Ovary (tissue), 9 donors: ENCODE results near the gene CELF2. TPM values are rescaled to one million over a fixed set of nuclear protein-coding genes. Genes with fewer than 3 reads are reported as not detected.

Source experiments
- DNase-seq, 5 donors: peaks; one replicate each; pipeline ENCODE4 v3.0.0-alpha.2; 2019 to 2020
- H3K27ac ChIP-seq, 2 donors: fragments of 200-600 bp; one replicate each; pipeline versions ENCODE4 v1.5.1 to v1.8.0; 2019 to 2022
- H3K27me3 ChIP-seq: fragments of 200-600 bp; one replicate; pipeline ENCODE4 v1.8.0; 2022
- H3K36me3 ChIP-seq: fragments of 200-600 bp; sonication (generic); one replicate; pipeline ENCODE4 v1.5.1; 2019
- H3K4me1 ChIP-seq: one replicate; pipeline ENCODE4 v1.8.1; 2013; ENCODE audit warnings: mild to moderate bottlenecking, moderate library complexity; ENCODE audit not compliant: insufficient read depth
- H3K4me3 ChIP-seq: fragments of 200-600 bp; sonication (generic); one replicate; pipeline ENCODE4 v1.5.1; 2017
- H3K9me3 ChIP-seq, 2 donors: fragments of 200-600 bp in 1 of 2; sonication (generic) in 1 of 2; one replicate each; pipeline versions ENCODE4 v1.5.1 to v1.8.1; 2013 to 2019; ENCODE audit warnings: mild to moderate bottlenecking in 1 of 2, moderate library complexity in 1 of 2
- CTCF ChIP-seq, 3 donors: fragments of 450-650 bp in 2 of 3; fragments of 200-600 bp in 1 of 3; IDR thresholded peaks; one replicate each; pipeline versions ENCODE4 v1.5.1 to v1.8.0; 2016 to 2022; ENCODE audit warnings: antibody characterized with exemption in 3 of 3, mild to moderate bottlenecking in 1 of 3
- EP300 ChIP-seq: sonication (generic); formaldehyde crosslinking; IDR thresholded peaks from one replicate; pipeline ENCODE4 v1.6.1; 2017; ENCODE audit warnings: antibody characterized with exemption
- POLR2A ChIP-seq: fragments of 450-650 bp; IDR thresholded peaks from one replicate; pipeline ENCODE4 v1.6.1; 2017; ENCODE audit warnings: antibody characterized with exemption, mild to moderate bottlenecking, moderate library complexity
- WGBS, 3 donors: extraction: QIAGEN DNeasy Blood & Tissue Kit in 1 of 3; methylation state at CpG; one replicate each; pipeline versions ENCODE4 v1.1.5 to v1.1.7; 2013 to 2017; 5-methylcytosine and 5-hydroxymethylcytosine counted together
- intact Hi-C, 4 donors: fragments of 100-400 bp; cut with DNase I; formaldehyde crosslinking; loops; one replicate each; pipeline versions ENCODE4 v1.11.0 to v1.15.1; 2022 to 2023
- polyA plus RNA-seq, 2 donors: library from polyadenylated mRNA; stranded (reverse); fragments of 200-250 nt in 1 of 2; fragments of 350-450 nt in 1 of 2; fragmentation: Illumina TruSeq in 1 of 2; extraction: RNeasy Lipid Tissue Mini Kit (QIAGEN cat#74804) in 1 of 2; gene quantifications; one replicate each; pipeline ENCODE4 v1.2.3, GENCODE V29; 2013 to 2014
- total RNA-seq, 7 donors: library from RNA; depleted of rRNA in 2 of 7; stranded (reverse); fragments of >200 nt in 2 of 7; fragmentation: NEBNext Ultra II Directional in 3 of 7; extraction: Animal tissue kit (Norgen Biotek cat#: 25700) in 3 of 7; gene quantifications; one replicate each; pipeline versions ENCODE4 v1.1.0 to v1.2.4, GENCODE V29; 2016 to 2023
- donor health status: DM: no; HTN: no; CAD: no; lungs with moderate emphysema.
- donor health status: DM: no; HTN: no; CAD: no.
- donor health status: Bipolar disorder and iron deficiency.
- donor health status: DM: yes; HTN: yes; CAD: no.
- donor health status: DM: no; HTN: no; CAD: no.
- donor health status: DM: yes; HTN: yes; CAD: no.

Gene CELF2
- total and polyA plus RNA-seq, 9 donors: 38.8 to 107 (median 69.0) TPM

GRCh38 chr10:11301571-11302111 is 284.0 kb downstream of the CELF2 start:
- Histone ChIP-seq H3K4me3 (no peak overlapping the region), H3K27me3 (no peaks in the 10 kb centered on the region), H3K9me3 (no peaks in the 10 kb centered on the region), H3K27ac (no peak overlapping the region), H3K4me1 (peaks cover 2% of the 10 kb centered on the region), H3K36me3 (no peaks in the 10 kb centered on the region)
- WGBS, 3 donors: 90 to 92% (median 92%) methylated on average over 22 of the region's 22 CpGs
- intact Hi-C loops: no loop called here
- no peak for DNase-seq
- no peak for TF ChIP-seq EP300
- TF ChIP-seq CTCF (IDR thresholded peaks at IDR 0.05): no peak
- TF ChIP-seq POLR2A: no peak

- no peaks in the 10 kb centered on the region for H3K36me3 ChIP-seq
- intact Hi-C loops: no loop called here
- DNase-seq: no peak
Measured at GRCh38 chr10:11302181-11302580, 284.5 kb downstream of the CELF2 start.

GRCh38 chr10:11303361-11304170 is 285.9 kb downstream of the CELF2 start:
- Histone ChIP-seq H3K27ac (no peak overlapping the region), H3K4me1 (no peaks in the 10 kb centered on the region), H3K27me3 (no peaks in the 10 kb centered on the region), H3K36me3 (no peaks in the 10 kb centered on the region), H3K4me3 (no peak overlapping the region), H3K9me3 (peaks cover 2 to 9% of the 10 kb centered on the region in 2 donors)
- TF ChIP-seq CTCF (IDR thresholded peaks at IDR 0.05): no peak
- TF ChIP-seq EP300: no peak
- TF ChIP-seq POLR2A: no peak
- 93 to 94% (median 93%) methylated on average over 14 of the region's 14 CpGs for WGBS, 3 donors
- intact Hi-C loops: no loop called here
- DNase-seq: no peak

More at GRCh38 chr10:11302181-11302580, 284.5 kb downstream of the CELF2 start:
- Histone ChIP-seq H3K27ac (no peak overlapping the region), H3K9me3 (peaks cover 0 to 5% of the 10 kb centered on the region in 2 donors), H3K4me3 (no peak overlapping the region), H3K4me1 (peaks cover 2% of the 10 kb centered on the region), H3K27me3 (no peaks in the 10 kb centered on the region)
- TF ChIP-seq EP300 (no peak), CTCF (IDR thresholded peaks at IDR 0.05) (no peak), POLR2A (no peak)
- WGBS, 3 donors: 92 to 96% (median 93%) methylated on average over 14 of the region's 14 CpGs

GRCh38 chr10:11304906-11305585 is 287.4 kb downstream of the CELF2 start:
- no peak for DNase-seq
- 96 to 98% (median 98%) methylated on average over 11 of the region's 11 CpGs for WGBS, 3 donors
- no peak overlapping the region for H3K4me3 ChIP-seq

More at GRCh38 chr10:11304906-11305585, 287.4 kb downstream of the CELF2 start:
- intact Hi-C loops: no loop called here
- H3K27ac ChIP-seq: no peak overlapping the region
- H3K27me3 ChIP-seq: no peaks in the 10 kb centered on the region
- no peaks in the 10 kb centered on the region for H3K36me3 ChIP-seq
- no peaks in the 10 kb centered on the region for H3K4me1 ChIP-seq
- peaks cover 2 to 12% of the 10 kb centered on the region in 2 donors for H3K9me3 ChIP-seq
- no peak for TF ChIP-seq CTCF (IDR thresholded peaks at IDR 0.05)
- TF ChIP-seq POLR2A: no peak
- no peak for TF ChIP-seq EP300
